ENCODE measurements around the gene PTGFRN.

Gene PTGFRN

GRCh38 chr1:117026361-117026760, 116.6 kb downstream of the PTGFRN start:
- no peak for DNase-seq (ENCODE audit: extremely low read depth in 1 of 2, low read depth in 1 of 2)

DNA sequence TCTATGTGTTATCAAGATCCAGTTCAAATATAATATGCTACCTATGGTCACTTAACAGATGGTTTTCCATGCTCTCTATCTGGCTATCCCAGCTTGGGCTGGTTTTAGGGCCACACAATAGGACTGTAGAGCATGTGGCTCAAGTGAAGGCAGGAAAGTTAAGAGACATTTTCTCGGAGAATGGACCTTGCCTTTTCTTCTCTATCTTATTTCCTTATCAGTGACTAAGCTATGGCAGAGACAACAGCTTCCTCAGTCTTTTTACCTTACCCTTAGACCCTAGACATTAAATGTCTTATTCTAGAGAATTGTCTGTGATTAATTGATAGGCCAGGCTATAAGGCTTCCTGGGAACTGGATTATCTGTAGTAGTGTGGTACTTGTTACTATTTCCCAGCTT, 120.0 kb downstream of the PTGFRN start:
- no peak for DNase-seq (ENCODE audit: extremely low read depth in 1 of 2, low read depth in 1 of 2)

DNA sequence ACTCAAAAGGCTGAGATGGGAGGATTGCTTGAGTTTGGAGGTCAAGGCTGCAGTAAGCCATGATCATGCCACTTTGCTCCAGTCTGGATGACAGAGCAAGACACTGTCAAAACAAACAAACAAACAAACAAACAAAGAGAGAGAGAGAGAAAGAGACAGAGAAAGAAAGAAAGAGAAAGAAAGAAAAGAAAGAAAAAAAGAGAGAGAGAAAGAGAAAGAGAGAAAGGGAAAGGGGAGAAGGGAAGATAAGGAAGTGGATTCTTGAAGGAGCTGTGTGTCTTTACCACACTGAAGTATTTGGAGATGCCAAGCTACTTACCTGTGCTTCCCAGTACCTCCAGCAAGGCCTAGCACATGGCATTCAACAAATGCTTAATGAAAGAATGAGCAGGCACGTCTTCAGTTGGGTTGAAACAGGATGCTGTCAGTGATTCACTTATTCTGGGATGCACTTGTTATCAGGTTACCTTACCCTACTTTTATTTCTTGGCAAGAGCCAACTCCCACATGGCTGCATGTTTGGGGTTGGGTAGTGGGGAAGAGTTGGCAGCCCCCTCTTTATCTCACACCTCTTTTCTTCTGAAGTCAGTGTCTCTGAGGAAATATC, 120.7 kb downstream of the PTGFRN start:
- DNase-seq (ENCODE audit: extremely low read depth in 1 of 2, low read depth in 1 of 2) = no peak

DNA sequence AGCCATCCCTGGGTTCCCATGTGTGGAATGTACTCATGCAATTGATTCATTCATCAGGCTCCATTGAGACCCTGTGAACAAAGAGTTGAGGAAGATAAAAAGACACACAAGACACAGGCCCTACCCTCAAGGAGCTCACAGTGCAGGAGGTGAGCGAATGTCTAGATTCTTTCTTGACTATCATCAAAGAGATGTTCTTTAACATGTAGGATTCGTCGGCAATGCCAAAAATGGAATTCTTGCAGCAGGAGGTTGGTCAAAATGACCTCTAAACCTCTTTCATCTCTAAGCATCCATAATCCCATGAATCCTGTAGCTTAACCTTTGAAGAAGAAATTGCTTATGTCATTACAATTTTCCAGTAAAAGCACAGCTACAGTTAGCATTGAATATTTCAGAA, 122.5 kb downstream of the PTGFRN start:
- DNase-seq (ENCODE audit: extremely low read depth in 1 of 2, low read depth in 1 of 2) = no peak

DNA sequence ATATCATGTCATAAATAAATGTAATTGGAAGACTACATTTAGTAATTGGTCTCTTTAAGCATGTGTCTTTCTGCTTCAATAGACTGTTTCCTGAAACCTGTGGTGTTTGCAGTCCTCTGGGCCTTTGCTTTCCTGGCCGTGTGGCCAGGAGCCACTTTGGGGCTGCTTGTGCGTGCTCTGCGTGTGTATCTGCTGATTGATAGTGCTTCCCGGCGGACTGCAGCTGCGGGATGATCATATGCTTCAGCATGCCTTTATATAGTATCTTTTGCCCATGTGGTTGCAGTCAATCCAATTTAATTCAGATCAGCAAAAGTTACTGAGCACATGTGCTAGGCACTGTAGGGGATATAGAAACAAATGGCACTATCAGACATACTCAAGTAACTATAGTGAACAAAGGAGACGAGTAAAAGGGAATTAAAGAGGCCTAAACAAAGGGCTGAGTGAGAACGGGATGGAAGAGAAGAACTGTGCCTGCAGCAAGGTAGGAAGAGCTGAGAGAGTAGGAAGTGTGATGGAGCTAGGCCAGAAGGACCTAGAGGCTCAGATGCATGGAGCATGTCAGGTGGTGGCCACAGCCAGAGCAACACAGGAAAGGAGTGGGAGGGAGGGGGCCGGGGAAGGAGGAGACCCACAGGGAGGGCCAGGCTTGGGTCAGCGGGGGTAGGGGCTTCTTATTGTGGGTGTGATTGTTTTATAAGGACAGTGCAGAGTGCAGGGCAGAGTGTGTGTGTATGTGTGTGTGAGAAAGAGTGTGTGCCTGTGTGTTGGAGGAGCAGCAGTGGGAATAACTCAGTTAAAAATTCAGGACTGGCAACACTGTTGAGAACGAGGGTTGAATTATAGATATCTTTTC, 123.2 kb downstream of the PTGFRN start:
- DNase-seq (ENCODE audit: extremely low read depth in 1 of 2, low read depth in 1 of 2) = no peak

DNA sequence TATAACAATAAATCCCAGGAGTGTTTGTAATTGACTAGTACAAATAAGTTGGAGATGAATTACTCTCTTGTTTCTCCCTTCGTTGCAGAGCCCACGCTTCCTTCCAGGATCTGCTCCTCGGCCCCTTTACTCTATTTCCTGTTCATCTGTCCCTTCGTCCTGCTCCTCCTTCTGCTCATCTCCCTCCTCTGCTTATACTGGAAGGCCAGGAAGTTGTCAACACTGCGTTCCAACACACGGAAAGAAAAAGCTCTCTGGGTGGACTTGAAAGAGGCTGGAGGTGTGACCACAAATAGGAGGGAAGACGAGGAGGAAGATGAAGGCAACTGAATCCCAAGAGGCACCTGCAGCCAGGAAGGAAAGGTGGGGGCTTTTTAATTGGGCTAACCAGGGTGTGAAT, 124.1 kb downstream of the PTGFRN start:
- DNase-seq (ENCODE audit: extremely low read depth in 1 of 2, low read depth in 1 of 2) = no peak

DNA sequence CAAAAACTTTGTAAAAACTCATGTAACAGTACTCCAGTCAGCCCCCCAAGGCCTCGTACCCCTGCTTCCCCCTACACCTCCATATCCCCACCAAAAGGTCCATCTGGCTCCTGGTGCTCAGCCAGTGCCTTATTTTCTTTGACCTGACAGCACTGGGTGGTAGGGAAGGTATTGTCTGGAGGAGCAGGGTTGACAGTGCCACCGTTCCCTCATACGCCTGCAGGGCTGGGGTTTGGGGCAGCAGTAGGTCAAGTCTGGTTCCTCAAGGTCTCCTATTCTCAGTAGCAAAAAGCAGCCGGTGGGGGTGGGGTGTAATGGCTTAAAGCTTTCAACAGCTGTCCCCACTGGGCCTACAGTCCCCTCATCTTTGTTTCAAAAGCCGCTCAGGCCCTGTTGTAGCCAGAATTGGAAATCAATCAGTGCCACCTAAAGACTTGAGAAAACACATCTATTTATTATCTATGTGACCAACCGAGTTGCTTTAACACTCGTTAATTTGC, 125.1 kb downstream of the PTGFRN start:
- DNase-seq (ENCODE audit: extremely low read depth in 1 of 2, low read depth in 1 of 2) = no peak

- DNase-seq (ENCODE audit: extremely low read depth in 1 of 2, low read depth in 1 of 2) = no peak
These were observed 126.3 kb downstream of the PTGFRN start for GRCh38 chr1:117036018-117036461.

DNA sequence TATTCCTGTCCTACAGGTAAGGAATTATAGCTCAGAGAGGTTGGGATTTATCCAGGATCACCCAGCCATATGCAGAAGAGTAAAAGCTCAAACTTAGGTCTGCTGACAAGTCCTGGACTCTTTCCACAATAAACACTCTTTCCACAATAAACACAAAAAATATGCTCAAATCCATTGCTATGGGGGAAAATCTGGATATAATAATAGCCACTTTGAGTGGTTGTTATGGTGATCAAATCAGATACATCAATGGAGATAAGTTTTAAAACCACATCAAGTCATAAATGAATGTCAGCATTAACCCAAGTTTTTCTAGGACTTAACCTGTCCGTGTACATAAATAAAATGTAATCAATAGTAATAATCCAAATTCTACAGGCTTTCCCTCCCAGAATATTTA, 128.1 kb downstream of the PTGFRN start:
- no peak for DNase-seq (ENCODE audit: extremely low read depth in 1 of 2, low read depth in 1 of 2)

DNA sequence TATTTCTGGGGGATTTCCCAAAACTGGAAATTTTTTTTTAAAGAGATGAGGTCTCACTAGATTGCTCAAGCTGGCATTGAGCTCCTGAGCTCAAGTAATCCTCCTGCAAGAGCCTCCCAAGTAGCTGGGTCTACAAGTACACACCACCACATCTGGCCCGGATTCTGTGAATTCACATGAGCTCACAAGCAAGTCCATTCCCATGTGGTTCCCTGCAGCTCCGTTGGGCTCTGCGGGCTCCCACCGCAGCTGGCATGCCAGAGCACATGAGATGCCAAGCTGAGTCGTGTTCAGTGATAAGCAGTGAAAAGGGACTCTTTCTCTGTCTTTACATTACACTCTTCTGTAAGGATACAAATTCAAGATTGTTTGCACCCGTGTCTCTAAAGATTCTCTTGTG, 128.5 kb downstream of the PTGFRN start:
- no peak for DNase-seq (ENCODE audit: extremely low read depth in 1 of 2, low read depth in 1 of 2)
